Breast epithelium (tissue), 4 donors: Measurements from ENCODE around the gene KCNMB2. TPM values are rescaled to one million over a fixed set of nuclear protein-coding genes. Genes with fewer than 3 reads are reported as not detected.

ENCODE experiments used
- DNase-seq, 2 donors: peaks; one replicate each; pipeline ENCODE4 v3.0.0-alpha.2; 2019; ENCODE audit warnings: low spot score in 2 of 2
- H3K27ac ChIP-seq, 2 donors: fragments of 200-600 bp; sonication (generic) in 1 of 2; one replicate each; pipeline ENCODE4 v1.5.1; 2016 to 2019; ENCODE audit warnings: mild to moderate bottlenecking in 1 of 2
- H3K27me3 ChIP-seq, 2 donors: fragments of 200-600 bp; sonication (generic) in 1 of 2; one replicate each; pipeline versions ENCODE4 v1.5.1 to v1.6.0; 2017 to 2019; ENCODE audit warnings: control low read depth in 1 of 2, mild to moderate bottlenecking in 1 of 2
- H3K36me3 ChIP-seq: fragments of 200-600 bp; one replicate; pipeline ENCODE4 v1.5.1; 2019
- H3K4me1 ChIP-seq, 2 donors: fragments of 200-600 bp; sonication (generic); one replicate each; pipeline ENCODE4 v1.5.1; 2016 to 2019; ENCODE audit warnings: control low read depth in 1 of 2
- H3K4me3 ChIP-seq, 3 donors: fragments of 200-600 bp; sonication (generic); 1 replicate in 2 of 3; 2 replicates in 1 of 3; pipeline ENCODE4 v1.5.1; 2016 to 2019; ENCODE audit warnings: mild to moderate bottlenecking in 3 of 3, moderate library complexity in 2 of 3
- H3K9me3 ChIP-seq, 2 donors: fragments of 200-600 bp; sonication (generic) in 1 of 2; one replicate each; pipeline ENCODE4 v1.5.1; 2016 to 2019; ENCODE audit warnings: control low read depth in 1 of 2
- POLR2A ChIP-seq: fragments of 450-650 bp; IDR thresholded peaks from one replicate; pipeline ENCODE4 v1.6.1; 2016; ENCODE audit warnings: antibody characterized with exemption, mild to moderate bottlenecking, moderate library complexity
- POLR2AphosphoS5 ChIP-seq, 3 donors: sonication (generic); formaldehyde crosslinking; IDR thresholded peaks; one replicate each; pipeline ENCODE4 v1.6.1; 2017; ENCODE audit warnings: antibody characterized with exemption in 3 of 3
- intact Hi-C: fragments of 100-400 bp; cut with DNase I; formaldehyde crosslinking; loops from one replicate; pipeline ENCODE4 v1.15.1; 2023; ENCODE audit warnings: low total_unique reads
- total RNA-seq, 3 donors: library from RNA; depleted of rRNA; stranded (reverse); fragments of >200 nt; gene quantifications; one replicate each; pipeline ENCODE4 v1.1.0, GENCODE V29; 2016
- TF ChIP-seq, protein P1 (sequence below), 3 donors: fragments of 450-650 bp; IDR thresholded peaks; one replicate each; pipeline ENCODE4 v1.5.1; 2016 to 2017; ENCODE audit warnings: antibody characterized with exemption in 3 of 3, mild to moderate bottlenecking in 3 of 3, moderate library complexity in 3 of 3

The KCNMB2 gene
- total RNA-seq, 3 donors from 2014 or later = 0.59 TPM; not detected in 2

DNA sequence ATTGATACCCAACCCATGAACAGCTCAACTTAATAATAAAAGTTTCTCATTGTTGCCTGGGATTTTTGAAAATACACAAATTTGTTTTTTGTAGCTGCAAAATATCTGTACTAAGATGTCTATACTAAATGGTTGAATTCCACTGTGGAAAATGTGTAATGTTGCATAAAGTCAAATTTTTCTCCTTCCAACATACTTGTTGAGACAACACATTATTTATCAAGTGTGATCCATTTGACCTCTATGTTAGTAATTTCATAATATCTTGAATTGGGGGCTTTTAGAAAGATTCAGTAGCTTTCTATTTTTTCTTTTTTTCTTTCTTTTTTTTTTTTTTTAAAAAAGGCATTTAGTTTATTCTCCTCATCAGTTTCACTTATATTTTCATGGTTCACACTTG is 88.0 kb downstream of the KCNMB2 start:
- Histone ChIP-seq H3K4me3 (no peak overlapping the region), H3K27me3 (no peaks in the 10 kb centered on the region), H3K36me3 (no peaks in the 10 kb centered on the region), H3K27ac (no peak overlapping the region), H3K9me3 (no peaks in the 10 kb centered on the region), H3K4me1 (no peaks in the 10 kb centered on the region)
- no peak for TF ChIP-seq POLR2AphosphoS5 (IDR thresholded peaks at IDR 0.05)
- TF ChIP-seq POLR2A = no peak
- TF ChIP-seq, protein P1, sequence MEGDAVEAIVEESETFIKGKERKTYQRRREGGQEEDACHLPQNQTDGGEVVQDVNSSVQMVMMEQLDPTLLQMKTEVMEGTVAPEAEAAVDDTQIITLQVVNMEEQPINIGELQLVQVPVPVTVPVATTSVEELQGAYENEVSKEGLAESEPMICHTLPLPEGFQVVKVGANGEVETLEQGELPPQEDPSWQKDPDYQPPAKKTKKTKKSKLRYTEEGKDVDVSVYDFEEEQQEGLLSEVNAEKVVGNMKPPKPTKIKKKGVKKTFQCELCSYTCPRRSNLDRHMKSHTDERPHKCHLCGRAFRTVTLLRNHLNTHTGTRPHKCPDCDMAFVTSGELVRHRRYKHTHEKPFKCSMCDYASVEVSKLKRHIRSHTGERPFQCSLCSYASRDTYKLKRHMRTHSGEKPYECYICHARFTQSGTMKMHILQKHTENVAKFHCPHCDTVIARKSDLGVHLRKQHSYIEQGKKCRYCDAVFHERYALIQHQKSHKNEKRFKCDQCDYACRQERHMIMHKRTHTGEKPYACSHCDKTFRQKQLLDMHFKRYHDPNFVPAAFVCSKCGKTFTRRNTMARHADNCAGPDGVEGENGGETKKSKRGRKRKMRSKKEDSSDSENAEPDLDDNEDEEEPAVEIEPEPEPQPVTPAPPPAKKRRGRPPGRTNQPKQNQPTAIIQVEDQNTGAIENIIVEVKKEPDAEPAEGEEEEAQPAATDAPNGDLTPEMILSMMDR (IDR thresholded peaks at IDR 0.05) = no peak
- no peak for DNase-seq
- intact Hi-C loops = no loop called here

DNA sequence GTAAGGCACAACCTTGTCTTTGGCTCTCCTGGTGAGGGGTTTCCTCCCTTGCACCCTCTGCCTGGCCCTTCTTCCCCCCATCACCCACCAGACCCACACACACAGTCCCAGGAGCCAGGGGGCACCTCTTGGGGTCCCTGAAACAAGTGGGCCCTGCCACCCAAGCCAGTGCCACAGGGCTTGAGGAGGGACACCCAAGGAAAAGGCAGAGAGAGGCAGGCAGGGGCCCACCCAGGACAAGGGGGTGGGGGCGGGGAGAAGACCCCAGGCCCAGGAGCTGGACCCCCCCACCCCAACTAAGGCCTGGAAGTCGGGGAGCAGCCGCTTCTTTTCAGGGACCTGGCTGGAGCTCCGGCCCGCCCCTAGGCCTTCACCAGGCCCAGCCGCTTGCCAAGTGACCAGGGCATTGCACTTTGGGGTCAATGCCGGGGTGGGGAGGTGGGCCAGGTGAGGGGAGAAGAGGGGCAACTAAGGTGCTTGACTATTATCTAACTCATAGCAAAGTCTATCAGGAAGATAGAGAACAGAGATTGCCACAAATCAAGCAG is 88.9 kb downstream of the KCNMB2 start:
- no peaks in the 10 kb centered on the region for H3K4me1 ChIP-seq
- H3K9me3 ChIP-seq = no peaks in the 10 kb centered on the region
- no peak for DNase-seq
- TF ChIP-seq POLR2A = no peak
- no peak for TF ChIP-seq POLR2AphosphoS5 (IDR thresholded peaks at IDR 0.05)
- TF ChIP-seq, protein P1 (IDR thresholded peaks at IDR 0.05) = no peak
- no peaks in the 10 kb centered on the region for H3K27me3 ChIP-seq
- no peak overlapping the region for H3K27ac ChIP-seq
- no peak overlapping the region for H3K4me3 ChIP-seq
- H3K36me3 ChIP-seq = no peaks in the 10 kb centered on the region
- intact Hi-C loops = no loop called here

DNA sequence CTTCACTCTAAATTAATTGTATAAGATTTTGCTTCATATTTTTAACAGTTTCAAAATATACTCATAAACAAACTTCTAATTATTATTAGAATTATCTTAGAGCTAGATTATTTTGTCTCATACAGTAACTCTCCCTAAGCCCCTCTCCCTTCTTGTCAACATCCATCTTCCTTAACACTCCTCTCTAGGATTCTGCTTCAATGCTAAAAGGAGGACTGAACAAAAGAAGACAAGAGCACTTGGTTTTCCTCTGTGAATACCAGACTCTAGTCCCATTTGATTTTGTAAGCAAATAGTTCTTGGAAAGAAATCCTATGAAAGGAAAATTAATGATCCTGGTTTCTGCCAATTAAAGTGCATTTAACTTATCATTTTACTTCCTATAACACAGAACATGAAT is 91.8 kb downstream of the KCNMB2 start:
- no peaks in the 10 kb centered on the region for H3K36me3 ChIP-seq
- no peaks in the 10 kb centered on the region for H3K27me3 ChIP-seq
- H3K9me3 ChIP-seq = peaks cover 0 to 1% of the 10 kb centered on the region in 2 donors
- DNase-seq = no peak
- H3K4me3 ChIP-seq = no peak overlapping the region
- no peak overlapping the region for H3K27ac ChIP-seq
- TF ChIP-seq POLR2A (no peak), POLR2AphosphoS5 (IDR thresholded peaks at IDR 0.05) (no peak)
- TF ChIP-seq, protein P1 (IDR thresholded peaks at IDR 0.05) = no peak
- no peaks in the 10 kb centered on the region for H3K4me1 ChIP-seq
- intact Hi-C loops = no loop called here

DNA sequence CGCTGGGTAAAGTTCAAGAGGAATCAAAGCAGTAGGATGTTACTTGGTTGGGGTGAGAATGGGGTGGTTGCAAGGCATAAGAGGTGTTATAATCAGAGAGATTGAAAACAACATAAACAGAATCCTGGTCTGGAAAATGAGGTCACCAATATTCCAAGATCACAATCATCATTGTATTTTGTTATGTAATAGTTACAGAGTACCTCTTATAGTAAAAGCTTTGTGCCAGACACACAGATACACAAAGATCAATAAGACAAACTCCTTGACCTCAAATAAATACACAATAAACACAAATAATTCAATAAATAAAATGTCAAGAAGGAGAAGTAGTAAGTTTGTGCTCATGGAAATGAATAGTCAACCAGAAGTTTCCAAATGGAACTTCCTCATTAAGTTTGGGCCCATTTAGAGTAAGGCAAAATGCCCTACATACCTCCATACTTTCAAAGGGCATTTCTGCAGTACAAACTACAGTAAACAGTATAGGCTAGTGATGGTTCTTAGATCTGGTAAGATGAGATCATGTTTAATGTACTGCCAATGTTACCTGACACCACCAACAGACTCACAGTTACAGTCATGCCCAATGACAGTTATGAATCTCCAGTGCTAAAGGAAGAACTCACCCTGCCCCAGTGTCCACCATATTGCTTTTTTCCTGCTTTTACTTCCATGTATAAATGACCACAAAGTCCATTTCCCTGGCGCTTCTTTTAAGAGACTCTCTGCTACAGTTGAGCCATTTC is 93.4 kb downstream of the KCNMB2 start:
- no peaks in the 10 kb centered on the region for H3K36me3 ChIP-seq
- H3K9me3 ChIP-seq = peaks cover 0 to 7% of the 10 kb centered on the region in 2 donors
- no peak overlapping the region for H3K27ac ChIP-seq
- TF ChIP-seq POLR2A (no peak), POLR2AphosphoS5 (IDR thresholded peaks at IDR 0.05) (no peak)
- TF ChIP-seq, protein P1 (IDR thresholded peaks at IDR 0.05) = no peak
- H3K27me3 ChIP-seq = no peaks in the 10 kb centered on the region
- intact Hi-C loops = no loop called here
- no peak overlapping the region for H3K4me3 ChIP-seq
- no peak for DNase-seq
- H3K4me1 ChIP-seq = no peaks in the 10 kb centered on the region

DNA sequence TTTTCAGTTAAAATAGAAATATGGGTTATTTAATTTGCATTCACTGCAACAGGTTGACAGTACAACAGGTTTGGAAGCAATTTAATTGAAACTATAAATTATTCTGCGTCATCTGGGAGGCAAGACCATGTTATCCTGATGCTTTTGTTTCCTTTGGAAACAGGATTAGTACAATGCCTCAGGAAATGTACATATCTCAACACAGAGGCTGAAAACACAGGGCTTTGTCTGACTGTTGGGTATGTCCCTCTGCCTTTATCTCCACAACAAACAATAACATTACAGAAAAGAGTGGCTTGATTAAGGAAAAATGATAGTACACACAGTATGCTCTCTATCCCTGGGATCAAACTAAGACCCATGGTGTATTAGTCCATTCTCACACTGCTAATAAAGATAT is 95.7 kb downstream of the KCNMB2 start:
- Histone ChIP-seq H3K9me3 (peaks cover 0 to 7% of the 10 kb centered on the region in 2 donors), H3K27me3 (no peaks in the 10 kb centered on the region), H3K4me3 (no peak overlapping the region), H3K4me1 (no peaks in the 10 kb centered on the region), H3K36me3 (no peaks in the 10 kb centered on the region), H3K27ac (no peak overlapping the region)
- no peak for DNase-seq
- intact Hi-C loops = no loop called here
- TF ChIP-seq, protein P1 (IDR thresholded peaks at IDR 0.05) = no peak
- no peak for TF ChIP-seq POLR2A
